A549 treated with Mapracorat at 1 μM for 4 hours (cell line): ENCODE results near the gene CYP19A1. TPM values are rescaled to one million over a fixed set of nuclear protein-coding genes. Genes with fewer than 3 reads are reported as not detected.

Experiments
- total RNA-seq: library from RNA; stranded (reverse); fragments of 200-300 nt; extraction: Qiagen RNA extraction; gene quantifications from 5 replicates; pipeline ENCODE4 v1.2.3, GENCODE V29; 2022

Gene CYP19A1
- 0.15 to 0.52 TPM (median 0.30 TPM) in 5 replicates for total RNA-seq

DNA sequence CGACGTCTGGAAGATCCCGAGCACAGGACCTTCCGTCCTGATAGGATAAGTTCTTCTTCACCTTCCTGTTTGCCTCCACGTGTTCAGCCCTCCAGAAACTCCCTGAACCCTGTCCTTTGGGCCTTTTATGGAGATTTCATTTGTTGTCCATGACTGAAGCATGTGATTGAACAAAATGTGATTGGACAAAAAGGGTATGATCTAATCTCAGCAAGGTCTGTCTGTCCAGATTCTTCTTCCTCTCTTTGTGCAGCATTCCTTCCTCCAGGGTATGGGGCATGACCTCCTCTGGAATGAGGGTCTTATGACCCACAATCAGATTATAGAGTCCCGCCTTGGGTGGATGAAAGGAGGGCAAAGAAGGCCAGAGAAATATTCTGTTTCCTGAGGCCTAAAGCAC lies at the start of gene CYP19A1:
Gene CYP19A1, minus strand, starts transcription at position 101 of the 400 bp plus-strand sequence. CDS start 95,684 bp downstream, outside the sequence.

GRCh38 chr15:51341366-51342226 lies 3.2 kb upstream of the CYP19A1 start, which contains the start of gene GLDN:
Gene GLDN (plus strand): TSS chr15:51341655. CDS start chr15:51341685, 30 bp downstream.

Other genes starting within 250 kb of the CYP19A1 start
- 23.0 to 30.6 TPM (median 25.9 TPM) in 5 replicates for gene TNFAIP8L3, start 243.7 kb downstream of the CYP19A1 start, total RNA-seq
- gene GLDN, start 3.1 kb upstream of the CYP19A1 start, total RNA-seq: 0.06 to 0.27 TPM (median 0.14 TPM) in 3 of 5 replicates, not detected in the others